Neural cell (in vitro differentiated cells): ENCODE data around the gene ITPRID1. TPM values are rescaled to one million over a fixed set of nuclear protein-coding genes. Genes with fewer than 3 reads are reported as not detected.

Experiments
- H2AFZ ChIP-seq: fragments of 200-600, 300-800 bp; sonication (generic), shearing (Covaris generic); 2 replicates; pipeline ENCODE4 v1.6.0; 2014; ENCODE audit warnings: low read depth, mild to moderate bottlenecking, antibody characterized with exemption, low read length, moderate library complexity
- H3F3A ChIP-seq: fragments of 200-600 bp; shearing (Covaris generic); 2 replicates; pipeline ENCODE4 v1.6.1; 2016; ENCODE audit warnings: mild to moderate bottlenecking, moderate library complexity, mixed read lengths, antibody characterized with exemption, low read length; ENCODE audit not compliant: insufficient read depth, poor library complexity, severe bottlenecking
- H3K27ac ChIP-seq: fragments of 200-600, 300-800 bp; sonication (generic), shearing (Covaris generic); 2 replicates; pipeline ENCODE4 v1.5.1; 2014; ENCODE audit warnings: mild to moderate bottlenecking, low read length, moderate library complexity
- H3K27me3 ChIP-seq: fragments of 300-800, 200-600 bp; sonication (generic), shearing (Covaris generic); 2 replicates; pipeline ENCODE4 v1.6.0; 2014; ENCODE audit warnings: mild to moderate bottlenecking, low read depth, low read length, moderate library complexity; ENCODE audit not compliant: insufficient read depth
- H3K36me3 ChIP-seq: fragments of 300-800, 200-600 bp; sonication (generic), shearing (Covaris generic); 2 replicates; pipeline ENCODE4 v1.5.1; 2014; ENCODE audit warnings: mild to moderate bottlenecking, antibody characterized with exemption, low read length, moderate library complexity; ENCODE audit not compliant: insufficient read depth
- H3K4me2 ChIP-seq: fragments of 300-800, 200-600 bp; sonication (generic), shearing (Covaris generic); 2 replicates; pipeline ENCODE4 v1.6.0; 2014; ENCODE audit warnings: mild to moderate bottlenecking, low read length
- H3K4me3 ChIP-seq: fragments of 300-800, 200-600 bp; sonication (generic), shearing (Covaris generic); 2 replicates; pipeline ENCODE4 v1.5.1; 2014; ENCODE audit warnings: mild to moderate bottlenecking, low read length, moderate library complexity
- H3K79me2 ChIP-seq: fragments of 200-600 bp; shearing (Covaris generic); replicated peaks from 2 replicates; pipeline ENCODE4 v1.6.0; 2014; ENCODE audit warnings: mild to moderate bottlenecking, low read length, moderate library complexity; ENCODE audit not compliant: insufficient read depth
- H3K9ac ChIP-seq: fragments of 300-800, 200-600 bp; sonication (generic), shearing (Covaris generic); 2 replicates; pipeline ENCODE4 v1.6.1; 2016; ENCODE audit warnings: mild to moderate bottlenecking, low read length, mixed read lengths
- H3K9me2 ChIP-seq: fragments of 200-600 bp; shearing (Covaris generic); 2 replicates; pipeline ENCODE4 v1.6.1; 2016; ENCODE audit warnings: mild to moderate bottlenecking, low read length, mixed read lengths; ENCODE audit not compliant: insufficient read depth
- H3K9me3 ChIP-seq: fragments of 200-600, 300-800 bp; sonication (generic), shearing (Covaris generic); 2 replicates; pipeline ENCODE4 v1.6.1; 2016; ENCODE audit warnings: mild to moderate bottlenecking, mixed run types, low read length, moderate library complexity, mixed read lengths
- H4K20me1 ChIP-seq: fragments of 200-600 bp; shearing (Covaris generic); 2 replicates; pipeline ENCODE4 v1.6.1; 2016; ENCODE audit warnings: mild to moderate bottlenecking, mixed run types; ENCODE audit not compliant: insufficient read depth
- EP300 ChIP-seq: fragments of 450-650 bp; conservative IDR thresholded peaks from 2 replicates; pipeline ENCODE4 v1.6.1; 2014; ENCODE audit warnings: antibody characterized with exemption, mild to moderate bottlenecking, moderate library complexity; ENCODE audit not compliant: poor library complexity, severe bottlenecking
- EZH2 ChIP-seq: fragments of 200-600, 300-800 bp; shearing (Covaris generic), sonication (generic); IDR thresholded peaks from 2 replicates; pipeline ENCODE4 v1.6.1; 2014; ENCODE audit warnings: antibody characterized with exemption, low read length, borderline replicate concordance, mild to moderate bottlenecking; ENCODE audit not compliant: insufficient read depth, poor library complexity, severe bottlenecking
- MXI1 ChIP-seq: fragments of 450-650 bp; conservative IDR thresholded peaks from 2 replicates; pipeline ENCODE4 v1.6.1; 2014; ENCODE audit warnings: antibody characterized with exemption, mild to moderate bottlenecking; ENCODE audit not compliant: poor library complexity, severe bottlenecking
- POLR2AphosphoS5 ChIP-seq: IDR thresholded peaks from 2 replicates; pipeline ENCODE4 v1.6.1; 2012
- RAD21 ChIP-seq: fragments of 450-650 bp; conservative IDR thresholded peaks from 2 replicates; pipeline ENCODE4 v1.6.1; 2014; ENCODE audit warnings: antibody characterized with exemption, mild to moderate bottlenecking, moderate library complexity
- SMC3 ChIP-seq: fragments of 450-650 bp; conservative IDR thresholded peaks from 2 replicates; pipeline ENCODE4 v1.6.1; 2014; ENCODE audit warnings: antibody characterized with exemption, mild to moderate bottlenecking, moderate library complexity; ENCODE audit not compliant: poor library complexity
- TAF1 ChIP-seq: IDR thresholded peaks from 2 replicates; pipeline ENCODE4 v1.6.1; 2012; ENCODE audit warnings: low read depth
- polyA plus RNA-seq: library from polyadenylated mRNA; depleted of rRNA; stranded (reverse); fragments of >200 nt; gene quantifications from 2 replicates; pipeline ENCODE4 v1.2.3, GENCODE V29; 2014
- TF ChIP-seq, protein P1 (sequence below): IDR thresholded peaks from 2 replicates; pipeline ENCODE4 v1.6.1; 2012; ENCODE audit warnings: borderline replicate concordance
- TF ChIP-seq, protein P2 (sequence below): fragments of 450-650 bp; IDR thresholded peaks from 2 replicates; pipeline ENCODE4 v1.5.1; 2014; ENCODE audit warnings: antibody characterized with exemption, mild to moderate bottlenecking, moderate library complexity; ENCODE audit not compliant: poor library complexity, severe bottlenecking

ITPRID1 gene
- polyA plus RNA-seq, 1 donor from 2014 or later: not detected

DNA sequence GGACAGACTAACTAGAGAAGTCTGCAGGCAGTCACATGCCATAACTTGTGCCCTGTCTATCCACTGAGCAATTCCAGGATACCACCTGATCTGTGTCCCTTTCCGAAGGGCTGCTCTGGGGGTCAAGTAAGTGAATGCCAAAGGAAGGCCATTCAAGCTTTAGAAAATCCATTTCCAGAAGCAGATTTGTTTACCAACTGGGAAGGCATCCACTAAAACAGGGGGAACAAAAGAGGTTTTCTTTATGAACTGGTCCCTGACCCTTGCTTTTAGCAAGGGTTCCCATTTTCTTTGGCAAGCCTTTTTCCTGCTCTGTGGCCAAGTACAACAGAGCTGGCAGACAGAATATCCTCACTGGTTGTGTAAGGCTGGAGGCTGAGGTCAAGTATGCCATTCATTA, 36.5 kb downstream of the ITPRID1 start:
- Histone ChIP-seq H3K27ac (no peak overlapping the region), H3K9ac (no peak overlapping the region), H4K20me1 (no peaks in the 10 kb centered on the region), H3K9me3 (no peaks in the 10 kb centered on the region), H3K36me3 (no peaks in the 10 kb centered on the region), H3K79me2 (no peaks in the 10 kb centered on the region), H3K4me3 (no peak overlapping the region), H3K27me3 (no peaks in the 10 kb centered on the region), H3F3A (no peaks in the 10 kb centered on the region), H3K9me2 (no peaks in the 10 kb centered on the region), H3K4me2 (no peak overlapping the region), H2AFZ (no peak overlapping the region)
- TF ChIP-seq RAD21: no peak
- TF ChIP-seq EP300: no peak
- TF ChIP-seq SMC3: no peak
- no peak for TF ChIP-seq EZH2

DNA sequence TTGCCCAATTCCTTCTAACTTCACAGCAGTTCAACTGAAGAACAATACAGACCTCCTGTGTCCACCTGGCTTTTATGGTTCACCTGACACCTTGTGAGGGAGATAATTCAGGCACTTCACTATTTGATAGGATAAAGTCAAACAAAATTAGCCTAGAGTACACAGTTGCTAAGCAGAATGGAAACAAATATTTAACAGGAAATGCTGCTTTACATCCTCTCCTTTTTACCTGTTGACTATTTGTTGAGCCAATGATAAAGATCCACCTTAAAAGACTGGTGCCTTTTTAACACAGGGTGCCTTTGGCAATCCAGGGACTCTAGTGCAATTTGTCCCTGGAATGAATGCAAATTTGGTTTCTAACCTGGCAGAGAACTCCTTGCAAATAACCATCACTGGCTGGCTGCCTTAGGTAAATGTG, 39.8 kb downstream of the ITPRID1 start:
- Histone ChIP-seq H3K9ac (no peak overlapping the region), H3K4me3 (no peak overlapping the region)
- TF ChIP-seq TAF1 (no peak), SMC3 (no peak), MXI1 (no peak), POLR2AphosphoS5 (no peak)
- TF ChIP-seq, protein P1, sequence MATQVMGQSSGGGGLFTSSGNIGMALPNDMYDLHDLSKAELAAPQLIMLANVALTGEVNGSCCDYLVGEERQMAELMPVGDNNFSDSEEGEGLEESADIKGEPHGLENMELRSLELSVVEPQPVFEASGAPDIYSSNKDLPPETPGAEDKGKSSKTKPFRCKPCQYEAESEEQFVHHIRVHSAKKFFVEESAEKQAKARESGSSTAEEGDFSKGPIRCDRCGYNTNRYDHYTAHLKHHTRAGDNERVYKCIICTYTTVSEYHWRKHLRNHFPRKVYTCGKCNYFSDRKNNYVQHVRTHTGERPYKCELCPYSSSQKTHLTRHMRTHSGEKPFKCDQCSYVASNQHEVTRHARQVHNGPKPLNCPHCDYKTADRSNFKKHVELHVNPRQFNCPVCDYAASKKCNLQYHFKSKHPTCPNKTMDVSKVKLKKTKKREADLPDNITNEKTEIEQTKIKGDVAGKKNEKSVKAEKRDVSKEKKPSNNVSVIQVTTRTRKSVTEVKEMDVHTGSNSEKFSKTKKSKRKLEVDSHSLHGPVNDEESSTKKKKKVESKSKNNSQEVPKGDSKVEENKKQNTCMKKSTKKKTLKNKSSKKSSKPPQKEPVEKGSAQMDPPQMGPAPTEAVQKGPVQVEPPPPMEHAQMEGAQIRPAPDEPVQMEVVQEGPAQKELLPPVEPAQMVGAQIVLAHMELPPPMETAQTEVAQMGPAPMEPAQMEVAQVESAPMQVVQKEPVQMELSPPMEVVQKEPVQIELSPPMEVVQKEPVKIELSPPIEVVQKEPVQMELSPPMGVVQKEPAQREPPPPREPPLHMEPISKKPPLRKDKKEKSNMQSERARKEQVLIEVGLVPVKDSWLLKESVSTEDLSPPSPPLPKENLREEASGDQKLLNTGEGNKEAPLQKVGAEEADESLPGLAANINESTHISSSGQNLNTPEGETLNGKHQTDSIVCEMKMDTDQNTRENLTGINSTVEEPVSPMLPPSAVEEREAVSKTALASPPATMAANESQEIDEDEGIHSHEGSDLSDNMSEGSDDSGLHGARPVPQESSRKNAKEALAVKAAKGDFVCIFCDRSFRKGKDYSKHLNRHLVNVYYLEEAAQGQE: no peak
- TF ChIP-seq, protein P2, sequence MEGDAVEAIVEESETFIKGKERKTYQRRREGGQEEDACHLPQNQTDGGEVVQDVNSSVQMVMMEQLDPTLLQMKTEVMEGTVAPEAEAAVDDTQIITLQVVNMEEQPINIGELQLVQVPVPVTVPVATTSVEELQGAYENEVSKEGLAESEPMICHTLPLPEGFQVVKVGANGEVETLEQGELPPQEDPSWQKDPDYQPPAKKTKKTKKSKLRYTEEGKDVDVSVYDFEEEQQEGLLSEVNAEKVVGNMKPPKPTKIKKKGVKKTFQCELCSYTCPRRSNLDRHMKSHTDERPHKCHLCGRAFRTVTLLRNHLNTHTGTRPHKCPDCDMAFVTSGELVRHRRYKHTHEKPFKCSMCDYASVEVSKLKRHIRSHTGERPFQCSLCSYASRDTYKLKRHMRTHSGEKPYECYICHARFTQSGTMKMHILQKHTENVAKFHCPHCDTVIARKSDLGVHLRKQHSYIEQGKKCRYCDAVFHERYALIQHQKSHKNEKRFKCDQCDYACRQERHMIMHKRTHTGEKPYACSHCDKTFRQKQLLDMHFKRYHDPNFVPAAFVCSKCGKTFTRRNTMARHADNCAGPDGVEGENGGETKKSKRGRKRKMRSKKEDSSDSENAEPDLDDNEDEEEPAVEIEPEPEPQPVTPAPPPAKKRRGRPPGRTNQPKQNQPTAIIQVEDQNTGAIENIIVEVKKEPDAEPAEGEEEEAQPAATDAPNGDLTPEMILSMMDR: no peak

DNA sequence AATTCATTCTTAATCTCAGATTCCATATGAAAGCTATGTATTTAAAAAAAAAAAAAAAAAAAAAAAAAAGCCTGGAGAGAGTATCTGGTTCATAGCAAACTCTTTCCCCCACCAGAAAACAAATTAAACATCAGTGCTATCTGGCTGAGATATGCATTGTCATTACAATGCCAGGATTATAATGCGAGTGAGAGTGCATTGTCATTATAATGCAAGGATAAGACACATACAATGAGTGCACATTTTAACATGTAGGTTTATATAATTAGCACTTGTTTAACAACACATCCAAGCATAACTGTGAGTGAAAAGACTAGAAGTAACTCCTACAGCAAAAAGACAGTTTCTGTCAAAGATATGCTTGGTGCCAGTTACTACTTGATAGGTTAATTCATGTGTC, 48.1 kb downstream of the ITPRID1 start:
- Histone ChIP-seq H3K9me2 (no peaks in the 10 kb centered on the region), H3K9me3 (no peaks in the 10 kb centered on the region), H3K27me3 (no peaks in the 10 kb centered on the region), H3K4me3 (no peak overlapping the region), H3K27ac (no peak overlapping the region), H3F3A (no peaks in the 10 kb centered on the region), H3K4me2 (no peak overlapping the region), H2AFZ (no peak overlapping the region), H3K36me3 (no peaks in the 10 kb centered on the region), H3K79me2 (no peaks in the 10 kb centered on the region), H3K9ac (no peak overlapping the region), H4K20me1 (no peaks in the 10 kb centered on the region)
- TF ChIP-seq EZH2: no peak
- TF ChIP-seq, protein P2: no peak
- TF ChIP-seq, protein P1: no peak
- no peak for TF ChIP-seq SMC3
- TF ChIP-seq POLR2AphosphoS5: no peak
- no peak for TF ChIP-seq MXI1
- TF ChIP-seq TAF1: no peak
- TF ChIP-seq RAD21: no peak
- no peak for TF ChIP-seq EP300

More for the DNA sequence above, 39.8 kb downstream of the ITPRID1 start:
- Histone ChIP-seq H3F3A (no peaks in the 10 kb centered on the region), H3K4me2 (no peak overlapping the region), H3K36me3 (no peaks in the 10 kb centered on the region), H3K9me3 (no peaks in the 10 kb centered on the region), H4K20me1 (no peaks in the 10 kb centered on the region), H3K79me2 (no peaks in the 10 kb centered on the region), H3K27ac (no peak overlapping the region), H3K9me2 (no peaks in the 10 kb centered on the region), H3K27me3 (no peaks in the 10 kb centered on the region), H2AFZ (no peak overlapping the region)
